HG03064 (cell line): ENCODE measurements around the gene CCDC74B.
A peak's percentile ranks its signal among the peaks of the same experiment; 100 is the strongest.
"Not testable (repeated sequence)": the region's sequence is repeated elsewhere in the genome, so short reads cannot be mapped to it uniquely, and the experiment has no call there.

Source experiments
- ATAC-seq: cut with Tn5 transposase; IDR thresholded peaks from one replicate; pipeline ENCODE4 v1.9.1; 2021; ENCODE audit warnings: low read depth; ENCODE audit not compliant: unreplicated experiment

The CCDC74B gene

GRCh38 chr2:130169163-130169562 is 24.3 kb upstream of the CCDC74B start:
- ATAC-seq = not testable (repeated sequence)

DNA sequence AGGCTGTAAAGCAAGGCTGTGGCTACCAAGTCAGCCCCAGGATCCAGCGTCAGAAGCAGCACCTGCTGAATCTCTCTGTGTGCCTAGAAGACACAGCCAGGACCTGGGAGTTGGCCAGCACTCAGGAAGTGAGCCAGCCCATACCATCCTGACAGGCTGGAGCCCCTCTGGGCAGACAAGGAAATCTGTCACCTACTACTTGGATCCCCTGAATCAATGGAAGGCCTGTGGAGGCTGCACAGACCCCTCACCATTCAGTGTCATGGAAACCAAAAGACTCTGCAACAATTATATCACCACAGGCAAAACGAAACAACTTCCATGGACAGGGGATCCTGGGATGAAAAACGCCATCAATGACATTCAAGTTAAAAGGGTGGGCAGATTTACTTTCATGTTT is 21.7 kb upstream of the CCDC74B start:
- ATAC-seq = not testable (repeated sequence)

DNA sequence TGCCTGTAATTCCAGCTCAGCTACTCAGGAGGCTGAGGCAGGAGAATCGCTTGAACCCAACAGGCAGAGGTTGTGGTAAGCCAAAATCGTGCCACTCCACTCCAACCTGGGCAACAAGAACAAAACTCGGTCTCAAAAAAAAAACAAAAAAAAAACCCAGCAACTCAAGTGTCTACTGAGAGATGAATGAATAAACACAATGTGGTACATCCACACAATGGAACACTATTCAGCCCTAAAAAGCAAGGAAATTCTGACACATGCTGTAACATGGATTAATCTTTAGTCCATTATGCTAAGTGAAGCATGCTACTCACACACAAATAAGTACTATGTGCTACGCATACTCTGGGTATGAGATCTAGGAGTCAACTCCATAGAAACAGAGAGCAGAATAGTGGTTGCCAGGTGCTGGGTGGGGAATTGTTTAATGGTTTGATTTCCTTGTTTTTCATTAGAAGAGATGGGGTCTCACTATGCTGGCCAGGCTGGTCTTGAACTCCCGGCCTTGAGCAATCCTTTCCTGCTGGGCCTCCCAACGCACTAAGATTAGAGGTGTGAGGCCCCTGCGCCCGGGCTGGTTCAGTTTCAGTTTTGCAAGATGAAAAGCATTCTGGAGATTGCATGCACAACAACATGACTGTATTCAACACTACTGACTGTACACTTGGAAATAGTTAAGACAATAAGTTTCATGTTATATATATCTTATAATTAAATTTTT is 20.5 kb upstream of the CCDC74B start:
- no peak for ATAC-seq

- ATAC-seq = no peak
Measured at GRCh38 chr2:130162968-130163367, 18.1 kb upstream of the CCDC74B start.

- ATAC-seq = not testable (repeated sequence)
Measured at GRCh38 chr2:130162486-130162885, 17.6 kb upstream of the CCDC74B start.

DNA sequence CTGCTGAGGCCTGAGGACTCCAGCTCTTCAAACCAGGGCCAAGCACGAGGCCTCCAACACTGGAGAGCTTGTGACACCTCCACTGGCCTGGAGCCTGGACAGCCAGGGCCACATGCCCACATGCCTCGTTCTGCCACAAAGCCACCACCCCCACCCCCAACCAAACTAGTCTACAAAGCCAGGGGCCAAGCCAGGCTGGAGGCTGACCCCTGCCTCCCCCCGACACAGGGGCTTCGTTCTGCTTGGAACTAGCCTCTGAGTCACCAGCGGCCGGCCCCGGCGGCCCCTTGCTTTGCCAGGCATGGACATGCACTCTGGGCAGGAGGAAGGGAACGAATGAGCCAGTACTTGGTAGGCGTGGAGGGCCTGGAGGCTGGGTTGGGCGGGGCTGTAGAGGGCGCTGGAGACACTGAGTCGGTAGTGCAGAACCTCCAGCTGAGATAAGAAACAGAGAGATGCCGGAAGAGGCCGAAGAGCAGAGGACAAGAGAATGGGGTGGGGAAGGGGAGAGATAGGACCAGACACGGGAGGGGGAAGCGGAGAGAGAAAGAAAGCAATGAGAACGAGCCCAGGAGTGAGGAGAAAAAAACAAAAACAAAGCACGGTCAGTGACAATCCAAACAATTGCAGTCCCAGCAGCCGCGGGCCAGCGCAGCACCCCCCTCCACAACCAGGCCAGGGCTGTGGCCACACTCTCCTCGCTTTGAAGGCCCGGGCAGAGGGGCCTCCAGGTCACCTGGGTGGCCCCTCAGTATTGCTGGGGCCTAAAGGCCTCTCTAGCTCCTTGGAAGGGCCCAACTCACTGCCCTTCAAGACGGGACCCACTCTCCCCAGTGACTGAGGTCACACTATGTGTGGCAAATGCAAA is 16.2 kb upstream of the CCDC74B start:
- ATAC-seq = not testable (repeated sequence)

DNA sequence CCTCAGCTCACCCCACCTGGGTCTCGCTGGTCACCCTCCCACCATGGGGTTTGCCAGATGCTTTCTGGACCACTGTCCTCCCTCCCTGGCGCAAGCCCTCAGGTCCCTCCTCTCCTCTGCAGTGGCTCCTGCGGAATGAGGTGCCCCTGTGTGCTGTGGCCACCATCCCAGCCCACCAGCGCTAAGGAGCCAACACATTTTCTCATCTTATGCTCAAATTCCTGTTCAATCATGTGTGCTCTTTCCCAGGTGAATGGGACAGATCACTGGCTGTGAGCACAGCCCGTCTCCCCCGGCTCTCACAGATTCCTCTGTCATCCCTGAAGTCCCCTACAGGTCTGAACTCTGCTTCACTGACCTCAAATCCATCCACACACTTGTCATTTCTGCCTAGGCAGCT is 15.2 kb upstream of the CCDC74B start:
- no peak for ATAC-seq

- ATAC-seq = not testable (repeated sequence)
Measured at GRCh38 chr2:130159376-130159775, 14.5 kb upstream of the CCDC74B start.

GRCh38 chr2:130158631-130159030 is 13.7 kb upstream of the CCDC74B start:
- no peak for ATAC-seq

DNA sequence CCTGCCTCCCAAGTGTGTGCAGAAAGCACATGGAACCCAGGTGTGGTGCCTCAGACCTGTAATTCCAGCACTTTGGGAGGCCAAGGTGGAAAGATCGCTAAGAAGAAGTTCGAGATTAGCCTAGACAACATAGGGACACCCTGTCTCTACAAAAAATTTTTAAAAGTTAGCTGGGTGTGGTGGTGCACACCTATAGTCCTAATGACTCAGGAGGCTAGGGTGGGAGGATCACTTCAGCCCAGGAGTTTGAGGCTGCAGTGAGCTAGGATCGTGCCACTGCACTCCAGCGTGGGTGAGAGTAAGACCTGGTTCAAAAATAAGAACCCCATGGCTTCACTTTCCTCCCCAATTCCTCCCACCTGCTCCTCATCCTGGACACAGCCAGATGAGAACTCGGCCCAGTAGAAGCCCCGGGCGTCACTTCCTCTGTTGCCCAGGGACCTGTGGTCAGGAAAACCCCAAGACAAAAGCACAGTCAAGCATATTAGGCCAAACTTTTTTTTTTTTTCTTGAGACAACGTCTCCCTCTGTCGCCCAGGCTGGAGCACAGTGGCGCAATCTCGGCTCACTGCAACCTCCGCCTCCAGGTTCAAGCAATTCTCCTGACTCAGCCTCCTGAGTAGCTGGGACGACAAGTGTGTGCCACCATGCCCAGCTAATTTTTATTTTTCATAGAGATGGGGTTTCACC is 13.1 kb upstream of the CCDC74B start:
- ATAC-seq = peak; percentile 71

GRCh38 chr2:130157354-130157753 is 12.4 kb upstream of the CCDC74B start:
- peak; percentile 38 for ATAC-seq

- ATAC-seq = no peak
Measured at GRCh38 chr2:130156624-130157004, 11.7 kb upstream of the CCDC74B start.

DNA sequence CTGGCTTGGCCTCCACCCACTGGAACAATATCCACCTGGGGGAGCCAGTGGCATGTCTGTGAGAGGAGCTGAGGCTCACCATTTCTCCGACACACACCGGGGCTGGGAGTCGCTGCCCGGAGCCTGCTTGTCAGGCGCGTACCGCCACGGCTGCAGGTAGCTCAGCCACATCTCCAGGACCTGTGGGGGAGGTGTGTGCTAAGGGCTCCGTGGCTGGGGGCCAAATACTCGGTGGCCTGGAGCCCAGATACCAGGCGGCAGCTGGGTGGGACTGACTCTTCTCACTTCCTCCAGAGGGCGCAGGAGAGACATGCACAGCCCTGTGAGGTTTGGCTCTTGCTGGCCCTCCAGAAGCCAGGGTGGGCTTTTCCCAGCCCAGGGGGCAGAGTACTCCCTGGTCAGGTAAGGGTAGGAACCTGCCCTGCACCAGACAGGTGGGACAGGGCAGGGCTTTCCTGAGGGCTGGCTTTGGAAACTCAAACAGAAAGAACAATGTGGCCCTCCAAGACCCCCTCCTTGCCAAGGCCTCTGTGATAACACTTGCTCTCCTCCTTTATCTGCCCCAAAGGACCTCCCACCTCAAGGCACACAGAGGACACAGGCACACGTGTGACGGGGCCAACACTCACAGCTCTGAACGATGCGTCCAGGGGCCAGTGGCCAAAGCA is 11.2 kb upstream of the CCDC74B start:
- ATAC-seq = not testable (repeated sequence)

GRCh38 chr2:130154773-130155765 is 10.2 kb upstream of the CCDC74B start:
- no peak for ATAC-seq

GRCh38 chr2:130154423-130154770 is 9.5 kb upstream of the CCDC74B start:
- not testable (repeated sequence) for ATAC-seq

DNA sequence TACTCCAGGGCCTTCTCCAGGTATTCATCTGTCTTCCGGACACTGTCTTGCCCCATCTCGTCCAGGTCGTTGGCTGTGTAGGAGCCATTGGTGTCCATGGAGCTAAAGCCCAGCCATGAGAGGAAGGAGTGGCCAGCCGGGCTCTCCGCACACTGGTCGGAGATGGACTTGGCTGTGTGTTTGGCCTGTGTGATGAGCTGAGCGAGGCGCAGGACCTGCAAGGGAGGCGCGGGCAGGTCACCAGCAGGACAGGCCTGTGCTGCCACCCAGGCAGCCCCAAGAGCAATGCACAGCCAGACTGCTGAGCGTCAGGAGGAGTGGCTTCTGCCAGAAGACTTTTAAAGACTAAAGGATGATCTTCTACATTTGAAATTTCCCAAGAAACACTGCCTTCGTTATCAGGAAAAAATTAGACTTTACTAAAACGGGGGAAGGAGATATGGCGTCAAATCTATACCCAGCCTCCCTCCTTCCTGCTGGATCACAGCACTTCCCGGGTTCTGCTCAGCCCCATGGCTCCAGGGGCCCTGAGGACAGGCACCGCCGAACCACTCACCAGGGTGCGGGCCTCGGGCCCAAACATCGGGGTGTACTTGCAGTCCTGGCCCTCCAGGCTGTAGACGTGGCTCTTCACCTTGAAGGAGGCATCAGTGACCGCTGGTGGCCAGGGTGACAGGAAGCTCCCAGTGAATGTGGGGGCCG is 9.0 kb upstream of the CCDC74B start:
- not testable (repeated sequence) for ATAC-seq

GRCh38 chr2:130152816-130153595 is 8.1 kb upstream of the CCDC74B start:
- no peak for ATAC-seq

DNA sequence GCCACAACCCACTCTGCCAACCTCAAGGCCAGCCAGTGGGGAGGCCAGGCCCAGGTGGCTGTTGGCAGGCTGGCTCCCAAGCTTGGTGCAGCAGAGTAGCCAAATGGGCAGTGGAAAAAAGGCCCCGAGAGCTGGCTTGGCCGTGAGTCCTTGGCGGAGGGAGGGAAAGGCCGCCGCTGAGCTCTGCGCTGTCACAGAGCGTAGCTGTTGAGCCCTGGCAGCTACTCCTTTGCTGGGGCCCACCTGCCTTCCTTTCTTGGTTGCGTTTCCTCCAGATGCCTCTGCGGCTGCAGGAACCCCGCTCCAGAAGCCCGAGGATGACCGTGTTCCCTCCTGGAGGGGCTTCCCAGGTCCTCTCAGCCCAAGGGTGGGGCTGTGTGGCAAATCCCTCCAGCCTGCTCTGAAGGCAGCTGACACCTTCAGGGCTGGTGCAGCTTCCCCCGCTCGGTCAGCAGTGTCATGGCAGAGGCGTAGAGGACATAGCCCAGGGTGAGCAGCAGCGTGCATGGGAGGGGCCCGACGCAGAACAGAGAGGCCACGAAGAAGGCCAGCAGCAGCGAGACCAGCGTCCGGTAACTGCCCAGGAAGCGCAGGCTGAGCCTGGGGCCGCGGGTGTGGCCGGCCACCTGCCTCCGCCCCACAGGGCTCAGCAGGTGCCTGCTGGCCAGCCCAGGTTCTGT is 7.4 kb upstream of the CCDC74B start:
- not testable (repeated sequence) for ATAC-seq
